Right lobe of liver (tissue), 6 donors: Measurements from ENCODE around the gene ABCC3. TPM values are rescaled to one million over a fixed set of nuclear protein-coding genes. Genes with fewer than 3 reads are reported as not detected.
A peak's percentile ranks its signal among the peaks of the same experiment; 100 is the strongest.

Experiments used
- ATAC-seq, 4 donors: fragments of 200-7000 bp; cut with Tn5 transposase; one replicate each; pipeline ENCODE4 v1.9.1; 2020; ENCODE audit warnings: mild to moderate bottlenecking in 4 of 4, moderate library complexity in 4 of 4
- DNase-seq, 3 donors: peaks; one replicate each; pipeline ENCODE4 v3.0.0-alpha.2; 2020
- H3K27ac ChIP-seq, 3 donors: fragments of 200-600 bp; one replicate each; pipeline ENCODE4 v1.8.0; 2022
- H3K27me3 ChIP-seq, 2 donors: fragments of 200-600 bp; one replicate each; pipeline ENCODE4 v1.8.0; 2022
- H3K36me3 ChIP-seq, 4 donors: fragments of 200-600 bp; sonication (generic) in 1 of 4; one replicate each; pipeline versions ENCODE4 v1.5.1 to v1.8.0; 2017 to 2022; ENCODE audit warnings: control low read depth in 1 of 4
- H3K4me1 ChIP-seq, 4 donors: fragments of 200-600 bp; sonication (generic) in 1 of 4; one replicate each; pipeline versions ENCODE4 v1.5.1 to v1.8.0; 2017 to 2022; ENCODE audit warnings: control low read depth in 1 of 4
- H3K4me3 ChIP-seq, 3 donors: fragments of 200-600 bp; one replicate each; pipeline ENCODE4 v1.8.0; 2022
- H3K9me3 ChIP-seq, 4 donors: fragments of 200-600 bp; sonication (generic) in 1 of 4; one replicate each; pipeline versions ENCODE4 v1.5.1 to v1.8.0; 2017 to 2022; ENCODE audit warnings: control low read depth in 1 of 4
- POLR2A ChIP-seq: fragments of 450-650 bp; IDR thresholded peaks from one replicate; pipeline ENCODE4 v1.6.1; 2017; ENCODE audit warnings: antibody characterized with exemption, mild to moderate bottlenecking
- WGBS: methylation state at CpG from one replicate; pipeline ENCODE4 v1.1.6; 2018; ENCODE audit warnings: low coverage, low lambda C conversion rate; ENCODE audit not compliant: insufficient coverage; ENCODE audit errors: missing lambda C conversion rate; 5-methylcytosine and 5-hydroxymethylcytosine counted together
- intact Hi-C, 2 donors: fragments of 100-400 bp; cut with DNase I; formaldehyde crosslinking; loops; one replicate each; pipeline versions ENCODE4 v1.11.2 to v1.14.1; 2022
- total RNA-seq, 6 experiments: library from RNA; depleted of rRNA in 2 of 6; stranded (reverse); fragments of >200 nt in 2 of 6; fragmentation: NEBNext Ultra II Directional in 3 of 6; extraction: Animal tissue kit (Norgen Biotek cat#: 25700) in 3 of 6; gene quantifications; one replicate each; pipeline versions ENCODE4 v1.1.0 to v1.2.4, GENCODE V29; 2016 to 2023
- TF ChIP-seq, protein P1 (sequence below), 4 donors: fragments of 200-600 bp in 3 of 4; fragments of 450-650 bp in 1 of 4; IDR thresholded peaks; one replicate each; pipeline versions ENCODE4 v1.5.1 to v1.8.0; 2016 to 2022; ENCODE audit warnings: antibody characterized with exemption in 4 of 4, mild to moderate bottlenecking in 2 of 4
- donor health status: DM: no; HTN: yes; CAD: no.
- donor health status: DM: no; HTN: no; CAD: no.
- donor health status: DM: no; HTN: no; CAD: no.
- donor health status: DM: no; HTN: yes; CAD: no.
- donor health status: DM: no; HTN: yes; CAD: no.

Gene ABCC3
- total RNA-seq, 6 experiments from 2014 or later, result 146 to 286 (median 178) TPM

DNA sequence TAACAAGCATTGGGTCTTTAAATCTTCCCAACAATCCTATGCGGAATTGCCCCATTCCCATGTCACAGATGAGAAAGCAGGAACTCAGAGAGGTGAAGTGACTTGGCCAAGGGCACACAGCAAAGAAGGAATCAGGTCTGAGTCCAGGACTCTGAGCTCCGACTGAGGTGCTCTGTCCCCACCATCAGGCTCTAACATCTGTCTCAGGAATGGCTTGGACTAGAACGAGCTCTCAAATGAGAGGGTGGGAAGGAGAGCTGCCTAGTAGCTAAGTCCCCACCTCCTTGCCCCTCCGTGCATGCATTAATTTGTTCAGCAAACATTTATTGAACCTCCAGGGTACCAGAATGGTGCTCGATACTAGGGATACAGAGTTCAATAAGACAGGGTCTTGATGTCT is 26.7 kb downstream of the ABCC3 start:
- H3K4me3 ChIP-seq, result no peak overlapping the region
- no peaks in the 10 kb centered on the region for H3K27me3 ChIP-seq
- DNase-seq (no peak), ATAC-seq (no peak)
- H3K9me3 ChIP-seq, result no peaks in the 10 kb centered on the region
- 50% methylated on average over 5 of the region's 5 CpGs for WGBS
- H3K27ac ChIP-seq, result peak overlapping the region in 2 of 3 donors; percentile 11 to 80
- intact Hi-C loops, result no loop called here
- peaks cover 0 to 6% (median 0%) of the 10 kb centered on the region in 4 donors for H3K36me3 ChIP-seq
- H3K4me1 ChIP-seq, result peaks cover 0 to 65% (median 36%) of the 10 kb centered on the region in 4 donors
- TF ChIP-seq POLR2A, result peak; percentile 3
- TF ChIP-seq, protein P1, sequence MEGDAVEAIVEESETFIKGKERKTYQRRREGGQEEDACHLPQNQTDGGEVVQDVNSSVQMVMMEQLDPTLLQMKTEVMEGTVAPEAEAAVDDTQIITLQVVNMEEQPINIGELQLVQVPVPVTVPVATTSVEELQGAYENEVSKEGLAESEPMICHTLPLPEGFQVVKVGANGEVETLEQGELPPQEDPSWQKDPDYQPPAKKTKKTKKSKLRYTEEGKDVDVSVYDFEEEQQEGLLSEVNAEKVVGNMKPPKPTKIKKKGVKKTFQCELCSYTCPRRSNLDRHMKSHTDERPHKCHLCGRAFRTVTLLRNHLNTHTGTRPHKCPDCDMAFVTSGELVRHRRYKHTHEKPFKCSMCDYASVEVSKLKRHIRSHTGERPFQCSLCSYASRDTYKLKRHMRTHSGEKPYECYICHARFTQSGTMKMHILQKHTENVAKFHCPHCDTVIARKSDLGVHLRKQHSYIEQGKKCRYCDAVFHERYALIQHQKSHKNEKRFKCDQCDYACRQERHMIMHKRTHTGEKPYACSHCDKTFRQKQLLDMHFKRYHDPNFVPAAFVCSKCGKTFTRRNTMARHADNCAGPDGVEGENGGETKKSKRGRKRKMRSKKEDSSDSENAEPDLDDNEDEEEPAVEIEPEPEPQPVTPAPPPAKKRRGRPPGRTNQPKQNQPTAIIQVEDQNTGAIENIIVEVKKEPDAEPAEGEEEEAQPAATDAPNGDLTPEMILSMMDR (IDR thresholded peaks at IDR 0.05), result no peak

DNA sequence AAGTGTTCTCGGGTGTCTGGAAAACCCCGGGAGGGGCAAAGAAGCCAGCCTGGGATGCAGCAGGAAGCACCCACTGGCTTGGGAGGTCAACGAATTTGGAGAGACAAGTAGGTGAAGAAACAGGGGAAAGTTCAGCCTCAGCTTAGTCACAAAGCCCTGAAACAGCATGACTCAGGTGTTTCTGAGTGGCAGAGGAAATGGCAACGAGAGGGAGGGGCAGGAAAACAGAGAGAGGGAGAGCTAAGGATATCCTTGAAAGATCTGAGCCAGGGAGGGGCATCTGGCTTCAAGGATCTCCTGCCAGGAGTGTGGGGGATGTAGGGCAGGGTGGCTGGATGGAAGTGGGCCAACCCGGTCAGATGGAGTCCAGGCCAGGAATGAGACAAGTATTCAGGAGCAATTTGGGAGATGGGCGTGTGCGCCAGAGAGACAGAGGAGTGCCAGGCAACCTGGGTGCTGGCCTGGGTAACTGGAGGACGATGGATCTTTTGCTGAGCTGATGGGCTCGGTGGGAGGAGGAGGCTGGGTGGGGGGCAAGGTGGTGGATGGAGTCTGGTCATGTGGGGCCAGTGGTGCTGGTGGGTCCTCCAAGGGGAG is 27.2 kb downstream of the ABCC3 start:
- DNase-seq (no peak), ATAC-seq (peak in 3 of 4 donors; percentile 42 to 51 (median 51))
- no peak overlapping the region for H3K4me3 ChIP-seq
- intact Hi-C loops, result no loop called here
- H3K27me3 ChIP-seq, result no peaks in the 10 kb centered on the region
- H3K36me3 ChIP-seq, result peaks cover 0 to 6% (median 0%) of the 10 kb centered on the region in 4 donors
- no peaks in the 10 kb centered on the region for H3K9me3 ChIP-seq
- peaks cover 0 to 62% (median 38%) of the 10 kb centered on the region in 4 donors for H3K4me1 ChIP-seq
- H3K27ac ChIP-seq, result peak overlapping the region in 2 of 3 donors; percentile 11 to 80
- 30% methylated on average over 8 of the region's 9 CpGs for WGBS
- TF ChIP-seq, protein P1 (IDR thresholded peaks at IDR 0.05), result no peak
- no peak for TF ChIP-seq POLR2A

DNA sequence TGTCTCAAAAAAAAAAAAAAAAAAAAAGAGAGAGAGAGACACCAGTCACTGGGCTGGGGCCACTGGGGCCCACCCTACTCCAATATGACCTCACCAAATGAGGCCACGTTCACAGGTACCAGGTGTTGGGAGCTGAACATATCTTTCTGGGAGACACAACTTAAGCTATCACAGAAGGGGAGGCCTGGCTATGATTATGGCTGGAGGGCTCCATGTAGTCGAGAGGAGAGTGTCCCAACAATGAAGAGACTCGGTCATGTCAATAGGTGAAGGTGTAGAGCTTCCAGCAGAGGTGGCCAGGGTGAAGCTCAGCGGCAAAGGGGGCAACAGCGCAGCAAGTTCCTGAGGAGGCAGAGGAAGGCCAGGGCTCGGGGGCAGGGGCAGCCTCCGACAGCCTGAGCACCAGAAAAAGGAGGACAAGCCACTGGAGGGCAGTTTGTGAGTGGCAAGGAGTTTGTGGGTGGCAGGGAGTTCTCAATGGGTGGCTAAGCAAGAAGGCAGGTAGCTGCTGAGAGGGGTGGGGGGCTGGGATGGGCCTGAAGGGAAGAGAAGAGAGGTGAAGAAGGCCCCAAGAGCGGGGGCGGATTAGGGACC is 28.0 kb downstream of the ABCC3 start:
- H3K27ac ChIP-seq, result peak overlapping the region in 2 of 3 donors; percentile 40 to 80
- no peak for TF ChIP-seq POLR2A
- TF ChIP-seq, protein P1 (IDR thresholded peaks at IDR 0.05), result no peak
- WGBS, result 98% methylated on average over 6 of the region's 9 CpGs
- no peaks in the 10 kb centered on the region for H3K9me3 ChIP-seq
- peaks cover 0 to under 1% (median 0%) of the 10 kb centered on the region in 4 donors for H3K36me3 ChIP-seq
- peaks cover 0 to 69% (median 42%) of the 10 kb centered on the region in 4 donors for H3K4me1 ChIP-seq
- ATAC-seq (no peak), DNase-seq (no peak)
- intact Hi-C loops, result no loop called here
- no peaks in the 10 kb centered on the region for H3K27me3 ChIP-seq
- H3K4me3 ChIP-seq, result no peak overlapping the region

DNA sequence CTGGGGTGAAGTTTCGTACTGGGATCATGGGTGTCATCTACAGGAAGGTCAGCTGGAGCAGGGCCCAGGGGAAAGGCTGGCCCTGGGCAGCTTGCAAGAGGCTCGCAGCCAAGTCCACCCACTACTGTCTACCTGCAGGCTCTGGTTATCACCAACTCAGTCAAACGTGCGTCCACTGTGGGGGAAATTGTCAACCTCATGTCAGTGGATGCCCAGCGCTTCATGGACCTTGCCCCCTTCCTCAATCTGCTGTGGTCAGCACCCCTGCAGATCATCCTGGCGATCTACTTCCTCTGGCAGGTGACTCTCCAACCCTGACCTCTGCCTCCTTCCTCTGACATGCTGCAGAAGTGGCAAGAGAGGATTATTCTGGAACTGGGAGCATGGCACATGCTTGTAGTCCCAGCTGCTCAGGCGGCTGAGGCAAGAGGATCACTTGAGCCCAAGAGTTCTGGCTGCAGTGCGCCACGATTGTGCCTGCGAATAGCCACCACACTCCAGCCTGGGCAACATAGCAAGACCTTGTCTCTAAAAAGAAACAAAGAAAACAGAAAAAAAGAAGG is 29.2 kb downstream of the ABCC3 start:
- DNase-seq (peak; percentile 92 to 97 (median 96)), ATAC-seq (peak; percentile 66 to 84 (median 80))
- no peaks in the 10 kb centered on the region for H3K27me3 ChIP-seq
- peak overlapping the region; percentile 36 to 79 (median 40) for H3K27ac ChIP-seq
- intact Hi-C loops, result no loop called here
- no peaks in the 10 kb centered on the region for H3K9me3 ChIP-seq
- peaks cover 0 to 70% (median 42%) of the 10 kb centered on the region in 4 donors for H3K4me1 ChIP-seq
- H3K4me3 ChIP-seq, result no peak overlapping the region
- H3K36me3 ChIP-seq, result no peaks in the 10 kb centered on the region
- 14% methylated on average over 6 of the region's 10 CpGs for WGBS
- no peak for TF ChIP-seq POLR2A
- TF ChIP-seq, protein P1 (IDR thresholded peaks at IDR 0.05), result no peak
